NCI-H128 (cell line): Measurements from ENCODE around the gene PCARE.
"Not testable (repeated sequence)": the region's sequence is repeated elsewhere in the genome, so short reads cannot be mapped to it uniquely, and the experiment has no call there.

ENCODE experiments used
- DNase-seq: peaks from one replicate; lab custom pipeline; 2025; ENCODE audit not compliant: unreplicated experiment; lab: John Stamatoyannopoulos, UW

Gene PCARE

GRCh38 chr2:29097569-29097968, 23.2 kb upstream of the PCARE start:
- no peak for DNase-seq

GRCh38 chr2:29096969-29097368, 22.6 kb upstream of the PCARE start:
- no peak for DNase-seq

- not testable (repeated sequence) for DNase-seq
Observed at GRCh38 chr2:29090311-29090710, 16.0 kb upstream of the PCARE start.

- no peak for DNase-seq
Observed at GRCh38 chr2:29084554-29084953, 10.2 kb upstream of the PCARE start.

- DNase-seq: no peak
Observed at GRCh38 chr2:29082804-29083495, 8.6 kb upstream of the PCARE start.

GRCh38 chr2:29080886-29081743, 6.8 kb upstream of the PCARE start:
- DNase-seq: no peak

- no peak for DNase-seq
Observed at GRCh38 chr2:29079887-29080286, 5.6 kb upstream of the PCARE start.

GRCh38 chr2:29075894-29076705, 1.8 kb upstream of the PCARE start:
- no peak for DNase-seq

- no peak for DNase-seq
Observed at GRCh38 chr2:29073933-29074332, 390 bp downstream of the PCARE start.

GRCh38 chr2:29072971-29073725, 1.2 kb downstream of the PCARE start:
- no peak for DNase-seq

- no peak for DNase-seq
Observed at GRCh38 chr2:29072251-29072650, 2.1 kb downstream of the PCARE start.

- DNase-seq: no peak
Observed at GRCh38 chr2:29071032-29071975, 3.0 kb downstream of the PCARE start.

GRCh38 chr2:29070526-29070925, 3.8 kb downstream of the PCARE start:
- DNase-seq: no peak

GRCh38 chr2:29068513-29068912, 5.8 kb downstream of the PCARE start:
- DNase-seq: no peak

- no peak for DNase-seq
Observed at GRCh38 chr2:29066997-29067605, 7.2 kb downstream of the PCARE start.

GRCh38 chr2:29066271-29066860, 8.0 kb downstream of the PCARE start:
- no peak for DNase-seq

- no peak for DNase-seq
Observed at GRCh38 chr2:29065068-29065811, 9.1 kb downstream of the PCARE start.

GRCh38 chr2:29064746-29065067, 9.6 kb downstream of the PCARE start:
- no peak for DNase-seq
